Bronchial epithelial cell (primary cell): ENCODE results near the gene WDR70. TPM values are rescaled to one million over a fixed set of nuclear protein-coding genes. Genes with fewer than 3 reads are reported as not detected.

Experiments used
- DNase-seq: peaks from one replicate; pipeline ENCODE4 v3.0.0-alpha.2; 2010; ENCODE audit warnings: low read depth
- FAIRE-seq: peaks from 2 replicates; lab custom pipeline; 2011; peaks lifted over from hg19 to GRCh38; lab: Jason Lieb, UNC
- H3K27me3 ChIP-seq: 2 replicates; pipeline ENCODE4 v1.5.1; 2011; ENCODE audit warnings: low read length; ENCODE audit not compliant: control insufficient read depth, insufficient read depth
- H3K36me3 ChIP-seq: 2 replicates; pipeline ENCODE4 v1.5.1; 2011; ENCODE audit warnings: low read length; ENCODE audit not compliant: control insufficient read depth, insufficient read depth
- H3K4me3 ChIP-seq: 2 replicates; pipeline ENCODE4 v1.5.1; 2011; ENCODE audit warnings: mild to moderate bottlenecking, low read depth, low read length, control low read depth
- total RNA-seq: library from RNA; depleted of rRNA; stranded (reverse); fragments of >200 nt; gene quantifications from 2 replicates; pipeline ENCODE4 v1.2.1, GENCODE V29; 2014
- TF ChIP-seq, protein P1 (sequence below): IDR thresholded peaks from 2 replicates; pipeline ENCODE4 v1.5.1; 2011; ENCODE audit warnings: mild to moderate bottlenecking, moderate library complexity, low read length, control low read depth, inconsistent platforms; ENCODE audit not compliant: insufficient read depth, severe bottlenecking

The WDR70 gene
- total RNA-seq, 1 donor from 2014 or later: 17.9 TPM

DNA sequence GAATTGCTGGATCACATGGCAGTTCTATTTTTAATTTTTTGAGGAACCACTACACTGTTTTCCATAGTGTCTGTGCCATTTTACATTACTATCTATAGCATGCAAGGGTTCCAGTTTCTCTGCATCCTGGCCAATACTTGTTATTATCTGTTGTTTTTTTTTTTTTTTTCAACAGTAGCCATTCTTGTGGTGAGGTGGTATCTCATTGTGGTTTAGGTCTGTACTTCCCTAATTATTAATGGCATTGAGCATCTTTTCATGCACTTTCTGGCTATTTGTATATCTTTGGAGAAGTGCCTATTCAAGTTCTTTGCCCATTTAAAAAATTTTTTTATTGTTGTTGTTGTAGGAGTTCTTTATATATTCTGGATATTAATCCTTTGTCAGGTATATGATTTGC is 363.0 kb downstream of the WDR70 start:
- Histone ChIP-seq H3K36me3 (peaks cover 2% of the 10 kb centered on the region), H3K4me3 (no peak overlapping the region), H3K27me3 (no peaks in the 10 kb centered on the region)
- FAIRE-seq: no peak
- DNase-seq: no peak
- TF ChIP-seq, protein P1, sequence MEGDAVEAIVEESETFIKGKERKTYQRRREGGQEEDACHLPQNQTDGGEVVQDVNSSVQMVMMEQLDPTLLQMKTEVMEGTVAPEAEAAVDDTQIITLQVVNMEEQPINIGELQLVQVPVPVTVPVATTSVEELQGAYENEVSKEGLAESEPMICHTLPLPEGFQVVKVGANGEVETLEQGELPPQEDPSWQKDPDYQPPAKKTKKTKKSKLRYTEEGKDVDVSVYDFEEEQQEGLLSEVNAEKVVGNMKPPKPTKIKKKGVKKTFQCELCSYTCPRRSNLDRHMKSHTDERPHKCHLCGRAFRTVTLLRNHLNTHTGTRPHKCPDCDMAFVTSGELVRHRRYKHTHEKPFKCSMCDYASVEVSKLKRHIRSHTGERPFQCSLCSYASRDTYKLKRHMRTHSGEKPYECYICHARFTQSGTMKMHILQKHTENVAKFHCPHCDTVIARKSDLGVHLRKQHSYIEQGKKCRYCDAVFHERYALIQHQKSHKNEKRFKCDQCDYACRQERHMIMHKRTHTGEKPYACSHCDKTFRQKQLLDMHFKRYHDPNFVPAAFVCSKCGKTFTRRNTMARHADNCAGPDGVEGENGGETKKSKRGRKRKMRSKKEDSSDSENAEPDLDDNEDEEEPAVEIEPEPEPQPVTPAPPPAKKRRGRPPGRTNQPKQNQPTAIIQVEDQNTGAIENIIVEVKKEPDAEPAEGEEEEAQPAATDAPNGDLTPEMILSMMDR: no peak

GRCh38 chr5:37751227-37751626 is 372.1 kb downstream of the WDR70 start:
- FAIRE-seq (no peak), DNase-seq (peak; percentile 62)
- Histone ChIP-seq H3K4me3 (no peak overlapping the region), H3K27me3 (no peaks in the 10 kb centered on the region), H3K36me3 (no peaks in the 10 kb centered on the region)
- TF ChIP-seq, protein P1: no peak

GRCh38 chr5:37754976-37755375 is 375.9 kb downstream of the WDR70 start:
- DNase-seq: no peak
- no peak for FAIRE-seq
- TF ChIP-seq, protein P1: no peak

GRCh38 chr5:37755581-37755980 is 376.5 kb downstream of the WDR70 start:
- DNase-seq (no peak), FAIRE-seq (no peak)
- no peaks in the 10 kb centered on the region for H3K27me3 ChIP-seq
- H3K36me3 ChIP-seq: no peaks in the 10 kb centered on the region
- no peak overlapping the region for H3K4me3 ChIP-seq
- TF ChIP-seq, protein P1: no peak

More at GRCh38 chr5:37754976-37755375, 375.9 kb downstream of the WDR70 start:
- Histone ChIP-seq H3K4me3 (no peak overlapping the region), H3K27me3 (no peaks in the 10 kb centered on the region), H3K36me3 (no peaks in the 10 kb centered on the region)

- no peaks in the 10 kb centered on the region for H3K36me3 ChIP-seq
- TF ChIP-seq, protein P1: no peak
- FAIRE-seq (no peak), DNase-seq (peak; percentile 57)
- H3K27me3 ChIP-seq: no peaks in the 10 kb centered on the region
- no peak overlapping the region for H3K4me3 ChIP-seq
These were observed 377.1 kb downstream of the WDR70 start for GRCh38 chr5:37756248-37756647.

- no peak for FAIRE-seq
- Histone ChIP-seq H3K27me3 (no peaks in the 10 kb centered on the region), H3K36me3 (no peaks in the 10 kb centered on the region), H3K4me3 (no peak overlapping the region)
- TF ChIP-seq, protein P1: peak; percentile 1
- DNase-seq: no peak
These were observed 379.0 kb downstream of the WDR70 start for GRCh38 chr5:37757980-37758582.
